ENCODE measurements around the gene CLCN5. TPM values are rescaled to one million over a fixed set of nuclear protein-coding genes. Genes with fewer than 3 reads are reported as not detected.

CLCN5 gene
- total RNA-seq, 4 donors from 2014 or later, result 5.3 to 8.0 (median 7.2) TPM

DNA sequence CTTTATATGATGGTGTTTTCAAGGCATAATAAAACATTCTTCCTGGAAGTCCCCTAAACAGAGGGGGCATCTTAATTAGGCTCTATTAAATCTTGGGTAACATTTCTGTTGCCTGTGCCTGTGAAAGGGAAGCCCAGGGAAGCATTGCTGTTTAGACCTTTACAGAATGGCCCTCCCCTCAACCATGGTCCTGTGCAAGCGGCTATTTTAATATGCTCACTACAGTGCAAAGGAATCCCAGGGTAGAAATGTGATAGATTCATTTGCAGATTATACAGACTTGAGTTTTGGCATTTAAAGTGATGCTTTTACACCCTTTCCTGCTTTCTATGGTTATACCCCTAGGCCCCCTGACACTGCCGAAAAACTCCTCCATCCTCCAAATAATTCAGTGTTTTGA, 65.3 kb downstream of the CLCN5 start:
- WGBS, 2 donors, result 72 to 81% methylated on average over 2 of the region's 2 CpGs
- TF ChIP-seq, protein P1, sequence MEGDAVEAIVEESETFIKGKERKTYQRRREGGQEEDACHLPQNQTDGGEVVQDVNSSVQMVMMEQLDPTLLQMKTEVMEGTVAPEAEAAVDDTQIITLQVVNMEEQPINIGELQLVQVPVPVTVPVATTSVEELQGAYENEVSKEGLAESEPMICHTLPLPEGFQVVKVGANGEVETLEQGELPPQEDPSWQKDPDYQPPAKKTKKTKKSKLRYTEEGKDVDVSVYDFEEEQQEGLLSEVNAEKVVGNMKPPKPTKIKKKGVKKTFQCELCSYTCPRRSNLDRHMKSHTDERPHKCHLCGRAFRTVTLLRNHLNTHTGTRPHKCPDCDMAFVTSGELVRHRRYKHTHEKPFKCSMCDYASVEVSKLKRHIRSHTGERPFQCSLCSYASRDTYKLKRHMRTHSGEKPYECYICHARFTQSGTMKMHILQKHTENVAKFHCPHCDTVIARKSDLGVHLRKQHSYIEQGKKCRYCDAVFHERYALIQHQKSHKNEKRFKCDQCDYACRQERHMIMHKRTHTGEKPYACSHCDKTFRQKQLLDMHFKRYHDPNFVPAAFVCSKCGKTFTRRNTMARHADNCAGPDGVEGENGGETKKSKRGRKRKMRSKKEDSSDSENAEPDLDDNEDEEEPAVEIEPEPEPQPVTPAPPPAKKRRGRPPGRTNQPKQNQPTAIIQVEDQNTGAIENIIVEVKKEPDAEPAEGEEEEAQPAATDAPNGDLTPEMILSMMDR (IDR thresholded peaks at IDR 0.05), result no peak
- no peak for TF ChIP-seq POLR2A (IDR thresholded peaks at IDR 0.05)
- no peak overlapping the region for H3K27ac ChIP-seq

DNA sequence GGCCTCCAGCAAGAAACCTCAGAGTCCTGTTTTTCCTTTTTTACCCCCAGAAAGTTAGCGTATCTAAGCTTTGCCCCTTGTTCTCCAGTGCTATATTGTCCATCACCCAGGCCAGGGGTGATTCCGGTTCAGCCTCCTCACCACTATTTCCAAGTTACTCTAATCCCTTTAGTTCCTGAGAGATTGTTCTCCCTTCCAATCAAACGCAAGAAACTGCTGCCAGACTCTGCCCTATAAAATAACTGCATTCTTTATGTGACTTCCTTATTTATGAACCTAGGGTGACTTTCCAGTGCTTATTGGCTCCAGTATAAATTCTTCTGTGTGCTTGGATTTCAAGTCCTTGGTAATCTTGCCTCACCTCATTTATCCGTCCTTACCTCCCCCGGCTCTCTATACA, 65.7 kb downstream of the CLCN5 start:
- Histone ChIP-seq H3K9me3 (no peaks in the 10 kb centered on the region), H3K4me3 (no peak overlapping the region), H3K4me1 (no peaks in the 10 kb centered on the region), H3K27me3 (no peaks in the 10 kb centered on the region), H3K36me3 (no peaks in the 10 kb centered on the region), H3K27ac (no peak overlapping the region)
- intact Hi-C loops (cut with DNase I), result no loop called here
- DNase-seq, result no peak
- WGBS, 2 donors, result 74 to 83% methylated on average over 4 to 5 of the region's 5 CpGs
- TF ChIP-seq POLR2A (IDR thresholded peaks at IDR 0.05), result no peak
- TF ChIP-seq, protein P1 (IDR thresholded peaks at IDR 0.05), result no peak

More for the DNA sequence above, 65.3 kb downstream of the CLCN5 start:
- no peaks in the 10 kb centered on the region for H3K9me3 ChIP-seq
- no peaks in the 10 kb centered on the region for H3K4me1 ChIP-seq
- no peak overlapping the region for H3K4me3 ChIP-seq
- DNase-seq, result no peak
- no peaks in the 10 kb centered on the region for H3K36me3 ChIP-seq
- H3K27me3 ChIP-seq, result no peaks in the 10 kb centered on the region
- intact Hi-C loops (cut with DNase I), result no loop called here

DNA sequence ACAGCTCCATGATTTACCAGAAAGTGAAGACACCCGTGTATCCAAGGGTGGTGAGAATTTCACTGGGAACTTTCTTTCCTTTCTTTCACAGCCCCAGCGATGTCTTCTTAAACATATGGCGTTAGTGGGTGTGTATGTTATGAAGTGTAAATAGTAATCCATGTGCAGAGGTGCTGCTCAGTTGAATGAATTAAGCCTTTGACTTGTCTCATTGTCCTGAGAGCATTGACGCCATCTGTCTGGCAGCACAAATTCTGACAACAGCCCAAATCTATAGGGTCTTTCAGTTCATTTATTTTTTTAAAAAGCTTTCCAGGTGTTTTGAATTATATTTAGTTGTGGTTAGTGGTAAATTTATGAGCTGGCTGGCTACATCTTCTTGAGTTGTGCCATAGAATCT, 69.4 kb downstream of the CLCN5 start:
- no peak for TF ChIP-seq POLR2A (IDR thresholded peaks at IDR 0.05)
- WGBS, 2 donors, result 70 to 71% methylated on average over 3 to 4 of the region's 4 CpGs
- intact Hi-C loops (cut with DNase I), result no loop called here

GRCh38 chrX:49992853-49993252, 70.5 kb downstream of the CLCN5 start:
- Histone ChIP-seq H3K4me3 (no peak overlapping the region), H3K27ac (no peak overlapping the region), H3K27me3 (no peaks in the 10 kb centered on the region), H3K36me3 (no peaks in the 10 kb centered on the region), H3K4me1 (peaks cover 0 to 4% (median 0%) of the 10 kb centered on the region in 3 donors), H3K9me3 (no peaks in the 10 kb centered on the region)
- no peak for DNase-seq
- TF ChIP-seq, protein P1 (IDR thresholded peaks at IDR 0.05), result no peak
- TF ChIP-seq POLR2A (IDR thresholded peaks at IDR 0.05), result no peak
- intact Hi-C loops (cut with DNase I), result no loop called here
- WGBS, 2 donors, result 60 to 83% methylated on average over 1 of the region's 1 CpG

More for the DNA sequence above, 69.4 kb downstream of the CLCN5 start:
- no peak overlapping the region for H3K27ac ChIP-seq
- DNase-seq, result no peak
- H3K4me1 ChIP-seq, result peaks cover 0 to 4% (median 0%) of the 10 kb centered on the region in 3 donors
- no peaks in the 10 kb centered on the region for H3K36me3 ChIP-seq
- H3K9me3 ChIP-seq, result no peaks in the 10 kb centered on the region
- H3K27me3 ChIP-seq, result no peaks in the 10 kb centered on the region
- no peak overlapping the region for H3K4me3 ChIP-seq

- no peak for DNase-seq
- no peak overlapping the region for H3K4me3 ChIP-seq
- no peaks in the 10 kb centered on the region for H3K36me3 ChIP-seq
- H3K27me3 ChIP-seq, result no peaks in the 10 kb centered on the region
- H3K27ac ChIP-seq, result no peak overlapping the region
- TF ChIP-seq, protein P1 (IDR thresholded peaks at IDR 0.05), result no peak
- TF ChIP-seq POLR2A (IDR thresholded peaks at IDR 0.05), result no peak
- H3K4me1 ChIP-seq, result peaks cover 0 to 4% (median 0%) of the 10 kb centered on the region in 3 donors
- no peaks in the 10 kb centered on the region for H3K9me3 ChIP-seq
- WGBS, 2 donors, result 55 to 67% methylated on average over 1 of the region's 1 CpG
- intact Hi-C loops (cut with DNase I), result no loop called here
Measured at GRCh38 chrX:49993661-49994060, 71.3 kb downstream of the CLCN5 start.
